LHCN-M2 (cell line): Measurements from ENCODE around the gene SPOCK2. TPM values are rescaled to one million over a fixed set of nuclear protein-coding genes. Genes with fewer than 3 reads are reported as not detected.

Experiments
- DNase-seq: peaks from one replicate; pipeline ENCODE4 v3.0.0-alpha.2; 2012; ENCODE audit warnings: low read depth
- total RNA-seq: library from RNA; depleted of rRNA; stranded (reverse); fragments of >200 nt; gene quantifications from 2 replicates; pipeline ENCODE4 v1.2.3, GENCODE V29; 2014

The SPOCK2 gene
- total RNA-seq, 1 experiment from 2014 or later, result 0.29 TPM

DNA sequence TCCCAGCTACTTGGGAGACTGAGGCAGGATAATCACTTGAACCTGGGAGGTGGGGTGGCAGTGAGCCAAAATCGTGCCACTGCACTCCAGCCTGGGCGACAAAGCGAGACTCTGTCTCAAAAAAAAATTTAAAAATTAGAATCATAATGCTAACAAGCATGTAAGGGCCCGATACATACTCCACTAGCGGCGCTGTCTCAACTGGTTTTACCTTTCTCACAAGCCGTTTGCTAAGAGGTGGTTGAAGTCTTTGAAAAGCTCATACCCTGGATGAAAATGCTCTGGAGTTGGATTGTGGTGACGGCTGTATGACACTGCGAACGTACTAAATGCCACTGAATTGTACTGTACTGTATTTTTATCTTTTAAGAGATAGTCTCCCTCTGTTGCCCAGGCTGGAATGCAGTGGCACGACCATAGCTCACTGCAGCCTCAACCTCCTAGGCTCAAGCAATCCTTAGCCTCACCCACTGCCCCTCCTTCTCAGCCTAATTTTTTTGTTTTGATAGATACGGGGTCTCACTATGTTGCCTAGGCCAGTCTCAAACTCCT lies 29.9 kb downstream of the SPOCK2 start:
- no peak for DNase-seq

GRCh38 chr10:72056932-72057751 lies 31.2 kb downstream of the SPOCK2 start:
- no peak for DNase-seq

DNA sequence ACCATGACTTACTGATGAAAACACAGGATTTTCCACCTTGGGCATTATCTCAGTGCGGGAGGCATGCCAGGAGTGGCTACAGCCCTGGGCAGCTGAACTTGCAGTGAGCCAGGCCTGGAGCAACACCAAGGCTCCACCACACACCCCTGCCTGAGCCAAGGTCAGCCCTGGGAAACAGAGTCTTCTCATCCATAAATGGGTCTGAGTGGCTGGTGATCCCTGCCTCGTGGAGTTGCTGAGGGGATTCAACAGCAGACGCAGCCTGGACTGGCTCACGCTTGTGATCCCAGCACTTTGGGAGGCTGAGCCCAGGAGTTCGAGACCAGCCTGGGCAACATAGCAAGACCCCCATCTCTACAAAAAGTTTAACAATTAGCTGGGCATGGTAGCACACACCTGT lies 32.2 kb downstream of the SPOCK2 start:
- no peak for DNase-seq

GRCh38 chr10:72053690-72054089 lies 34.7 kb downstream of the SPOCK2 start:
- DNase-seq, result no peak

GRCh38 chr10:72050873-72051272 lies 37.5 kb downstream of the SPOCK2 start:
- DNase-seq, result no peak

DNA sequence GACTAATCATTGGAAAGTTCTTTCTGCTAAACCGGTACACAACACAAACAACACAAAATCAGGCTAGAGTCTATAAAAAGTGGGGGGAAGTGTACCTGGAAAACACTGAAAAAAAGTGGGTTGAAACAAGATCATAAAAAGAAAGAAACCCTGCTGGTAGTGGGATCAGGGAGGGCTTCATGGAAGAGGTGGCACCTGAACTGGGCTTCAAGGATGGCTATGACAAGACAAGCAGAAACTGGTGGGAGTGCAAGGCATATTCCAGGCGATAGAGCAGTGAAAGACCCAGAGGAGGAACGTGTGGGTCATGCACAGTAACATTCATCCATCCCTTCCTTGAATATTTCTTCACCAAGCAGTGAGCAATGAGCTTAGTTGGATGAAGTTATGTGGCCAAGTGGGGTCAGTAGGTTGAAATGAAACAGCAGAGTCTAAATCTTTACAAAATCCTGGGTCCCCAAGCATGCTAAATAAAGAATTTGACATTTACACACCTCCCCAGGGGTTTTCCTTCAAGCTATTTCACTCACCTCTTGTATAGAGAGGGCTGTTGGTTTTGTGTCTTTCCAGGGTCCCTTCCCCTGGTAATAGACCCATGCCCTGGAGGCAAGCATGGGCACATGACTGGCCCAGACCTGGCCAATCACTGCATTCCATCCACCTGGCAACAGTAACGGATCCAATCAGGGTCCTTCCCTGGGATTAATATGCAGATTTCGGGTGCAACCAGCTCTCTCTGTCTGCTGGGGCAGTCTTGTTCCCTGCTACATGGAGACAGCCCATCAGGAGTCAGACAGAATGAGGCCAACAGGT lies 38.2 kb downstream of the SPOCK2 start:
- DNase-seq, result no peak

DNA sequence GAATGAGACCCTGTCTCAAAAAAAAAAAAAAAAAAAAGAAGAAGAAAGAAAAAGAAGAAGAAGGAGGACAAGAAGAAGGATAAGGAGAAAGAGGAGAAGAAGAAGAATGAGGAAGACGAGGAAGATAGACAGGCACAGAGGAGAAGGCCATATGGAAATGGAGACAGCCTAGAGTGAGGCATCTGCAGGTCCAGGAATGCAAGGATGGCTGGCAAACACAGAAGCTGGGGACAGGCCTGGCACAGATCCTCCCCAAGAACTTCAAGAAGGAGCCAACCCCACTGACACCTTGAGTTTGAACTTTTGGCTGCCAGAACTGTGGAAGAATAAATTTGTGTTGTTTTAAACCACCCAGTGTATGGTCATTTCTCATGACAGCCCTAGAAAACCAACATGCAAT lies 38.9 kb downstream of the SPOCK2 start:
- DNase-seq, result no peak

DNA sequence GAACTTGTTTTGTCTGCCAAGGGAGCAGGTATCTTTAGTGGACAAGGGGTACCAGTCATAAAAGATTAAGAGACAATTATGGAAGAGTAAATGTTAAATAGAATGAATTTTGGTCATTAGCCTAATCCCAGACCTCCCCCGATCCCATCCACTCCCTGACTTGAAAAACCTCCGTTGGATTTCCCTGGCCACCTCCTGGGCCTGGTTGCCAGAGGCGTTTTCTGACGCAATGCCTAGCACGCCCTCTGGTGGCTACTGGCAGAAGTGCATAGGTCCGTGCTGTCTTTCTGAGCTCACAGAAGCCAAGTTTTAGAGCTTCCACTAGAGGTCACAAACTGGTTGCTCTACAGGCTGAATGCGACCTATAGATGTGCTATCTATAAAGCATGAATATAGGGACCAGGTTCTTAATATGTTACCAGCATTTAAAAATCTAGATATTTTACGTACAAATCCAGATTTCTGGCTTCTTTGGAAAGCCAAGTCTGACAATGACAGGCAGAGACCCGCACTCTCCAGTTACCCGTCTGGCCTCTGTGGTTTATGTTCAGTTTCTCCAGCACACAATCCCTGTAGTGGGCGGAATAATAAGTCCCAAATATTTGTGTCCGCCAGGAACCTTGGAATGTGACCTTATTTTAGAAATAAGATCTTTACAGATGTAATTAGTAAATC lies 39.8 kb downstream of the SPOCK2 start:
- peak; percentile 88 for DNase-seq

GRCh38 chr10:72045586-72045985 lies 42.8 kb downstream of the SPOCK2 start:
- no peak for DNase-seq

DNA sequence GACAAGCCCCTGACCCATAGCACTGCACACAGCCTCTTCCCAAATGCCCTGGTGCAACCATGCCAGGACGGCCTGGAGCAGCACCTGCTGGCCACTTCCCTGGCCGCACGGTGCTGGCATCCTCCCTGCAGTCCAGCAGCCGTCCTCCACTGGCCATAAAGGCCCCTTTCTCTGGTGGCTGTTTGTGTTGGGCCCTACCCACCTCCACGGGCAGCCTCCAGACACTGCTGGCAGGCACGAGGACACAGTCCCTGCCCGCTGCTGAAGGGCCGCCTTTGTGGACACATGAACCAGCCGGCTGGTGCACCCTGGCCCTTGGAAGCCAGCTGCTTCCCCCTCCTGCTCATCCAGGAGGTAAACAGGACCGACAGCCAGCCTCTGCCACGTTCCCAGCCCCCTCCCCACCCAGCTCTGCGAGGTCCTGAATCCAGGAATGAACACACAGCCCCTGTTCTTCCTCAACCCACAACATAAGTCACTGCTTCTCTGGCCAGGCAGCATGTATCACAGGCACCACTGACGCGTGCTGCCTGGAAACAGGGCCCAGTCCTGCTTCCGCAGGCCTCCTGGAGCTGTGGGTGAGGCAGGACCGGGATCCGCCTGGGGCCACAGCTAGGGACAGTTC lies 43.8 kb downstream of the SPOCK2 start:
- no peak for DNase-seq

- no peak for DNase-seq
Measured at GRCh38 chr10:72043016-72043834, 45.1 kb downstream of the SPOCK2 start.

DNA sequence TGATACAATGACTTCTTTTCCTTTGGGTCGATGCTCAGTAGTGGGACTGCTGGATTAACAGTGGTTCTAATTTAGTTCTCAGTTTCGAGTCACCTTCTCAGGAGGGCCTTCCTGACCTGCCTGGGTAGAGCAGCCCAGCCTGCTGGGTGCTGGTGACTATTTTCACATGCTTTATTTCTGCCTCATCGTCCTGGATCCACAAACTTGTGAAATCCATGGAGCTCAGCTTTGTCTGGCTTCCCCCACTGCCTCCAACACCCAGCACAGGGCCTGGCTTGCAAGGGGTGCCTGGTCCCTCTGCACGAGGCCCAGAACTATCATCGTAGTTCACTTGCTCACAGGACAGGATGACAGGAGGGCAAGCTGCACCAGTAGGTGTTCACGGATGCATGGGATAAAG lies 46.9 kb downstream of the SPOCK2 start:
- no peak for DNase-seq

DNA sequence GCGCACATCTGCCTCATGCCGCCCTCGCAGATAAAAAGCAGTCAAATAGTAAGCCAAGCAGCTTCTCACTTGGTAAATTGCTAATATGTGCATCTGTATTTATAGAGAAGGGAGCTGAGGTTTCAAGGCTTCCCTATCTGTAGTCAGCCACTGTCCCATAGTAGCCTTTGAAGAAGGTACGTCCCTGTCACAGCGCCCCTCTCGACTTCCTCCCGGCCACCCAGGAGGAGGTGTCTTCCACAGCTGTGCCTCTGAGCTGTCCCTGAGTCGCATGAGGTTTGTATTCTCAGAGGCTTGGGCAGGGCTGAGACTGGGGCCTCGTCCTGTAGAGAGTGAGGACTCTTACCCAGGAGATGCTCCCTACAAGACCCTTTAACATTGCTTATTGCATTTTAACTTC lies 49.0 kb downstream of the SPOCK2 start:
- no peak for DNase-seq

- DNase-seq, result peak; percentile 23
Measured at GRCh38 chr10:72038458-72039001, 49.8 kb downstream of the SPOCK2 start.

DNA sequence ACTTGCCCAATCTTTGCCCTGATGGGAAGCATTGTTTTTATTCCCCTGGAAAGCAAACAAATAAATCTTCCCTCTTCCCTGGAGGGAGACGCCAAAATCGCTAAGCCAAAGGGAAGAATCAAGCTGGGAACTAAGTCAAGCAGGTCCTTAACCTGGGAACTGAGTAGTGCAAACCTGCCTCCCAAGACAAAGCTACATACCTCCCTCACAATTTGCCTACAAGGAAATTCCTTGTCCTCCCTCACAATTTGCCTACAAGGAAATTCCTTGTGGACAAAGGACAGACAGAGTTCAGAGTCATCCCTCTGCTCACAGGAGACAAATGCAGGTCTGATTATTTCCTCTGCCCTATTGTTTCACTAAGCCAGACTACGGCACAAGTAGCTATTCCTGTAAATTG lies 50.5 kb downstream of the SPOCK2 start:
- DNase-seq, result no peak

- DNase-seq, result no peak
Measured at GRCh38 chr10:72037266-72037665, 51.1 kb downstream of the SPOCK2 start.

- DNase-seq, result no peak
Measured at GRCh38 chr10:72035252-72035887, 53.0 kb downstream of the SPOCK2 start.

GRCh38 chr10:72034761-72035160 lies 53.6 kb downstream of the SPOCK2 start:
- no peak for DNase-seq

DNA sequence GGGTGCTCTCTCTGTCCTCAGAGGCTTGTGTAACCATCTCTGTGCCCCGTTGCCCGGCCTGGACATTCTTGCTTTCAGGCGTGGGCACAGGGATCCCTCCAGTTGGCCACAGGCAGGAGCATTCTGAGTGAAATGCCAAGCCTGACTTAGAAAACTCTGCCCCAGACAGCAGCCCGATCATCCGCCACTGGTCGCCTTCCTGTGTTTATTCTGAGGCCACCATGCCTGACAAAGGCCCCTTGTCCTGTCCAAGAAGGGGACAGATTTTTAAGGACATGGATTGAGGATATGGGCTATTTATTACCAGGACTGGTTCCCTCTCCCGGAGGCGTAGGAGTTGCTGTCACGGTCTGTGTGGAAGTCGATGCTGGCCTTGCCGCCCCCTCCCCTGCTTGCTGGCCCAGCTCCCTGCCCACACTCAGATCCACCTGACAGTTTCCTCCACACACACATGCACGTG lies 54.3 kb downstream of the SPOCK2 start:
- DNase-seq, result no peak
